ENCODE measurements around the gene NKX2-1.

The NKX2-1 gene

DNA sequence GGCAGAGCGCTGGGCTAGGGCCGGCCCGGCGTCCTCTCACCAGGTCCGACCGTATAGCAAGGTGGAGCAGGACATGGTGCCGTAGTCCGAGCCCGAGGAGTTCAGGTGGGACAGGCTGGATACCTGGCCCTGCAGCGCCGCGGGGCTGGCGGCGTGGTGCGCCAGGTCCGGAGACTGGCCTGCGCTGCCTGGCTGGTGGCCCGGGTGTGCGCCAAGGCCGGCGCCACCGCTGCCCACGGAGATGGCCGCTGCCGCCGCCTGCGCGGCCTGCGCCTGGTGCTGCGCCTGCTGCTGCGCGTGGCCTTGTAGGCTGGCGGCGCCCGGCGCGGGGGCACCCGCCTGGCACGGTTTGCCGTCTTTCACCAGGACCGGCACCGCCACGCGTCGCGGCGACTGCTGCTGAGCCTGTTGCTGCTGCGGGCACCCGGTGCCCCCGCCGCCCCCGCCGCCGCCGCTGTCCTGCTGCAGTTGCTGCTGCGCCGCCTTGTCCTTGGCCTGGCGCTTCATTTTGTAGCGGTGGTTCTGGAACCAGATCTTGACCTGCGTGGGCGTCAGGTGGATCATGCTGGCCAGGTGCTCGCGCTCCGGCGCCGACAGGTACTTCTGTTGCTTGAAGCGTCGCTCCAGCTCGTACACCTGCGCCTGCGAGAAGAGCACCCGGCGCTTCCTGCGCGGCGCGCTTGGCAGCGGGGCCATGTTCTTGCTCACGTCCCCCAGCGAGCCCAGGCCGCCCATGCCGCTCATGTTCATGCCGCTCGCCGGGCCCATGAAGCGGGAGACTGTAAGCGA lies 2.6 kb downstream of the NKX2-1 start:
- no peak for TF ChIP-seq SIN3A (IDR thresholded peaks at IDR 0.05; ENCODE audit: borderline replicate concordance, insufficient read depth, low read length)
- no peak for TF ChIP-seq POLR2AphosphoS5 (IDR thresholded peaks at IDR 0.05; ENCODE audit: low read depth, low read length)

DNA sequence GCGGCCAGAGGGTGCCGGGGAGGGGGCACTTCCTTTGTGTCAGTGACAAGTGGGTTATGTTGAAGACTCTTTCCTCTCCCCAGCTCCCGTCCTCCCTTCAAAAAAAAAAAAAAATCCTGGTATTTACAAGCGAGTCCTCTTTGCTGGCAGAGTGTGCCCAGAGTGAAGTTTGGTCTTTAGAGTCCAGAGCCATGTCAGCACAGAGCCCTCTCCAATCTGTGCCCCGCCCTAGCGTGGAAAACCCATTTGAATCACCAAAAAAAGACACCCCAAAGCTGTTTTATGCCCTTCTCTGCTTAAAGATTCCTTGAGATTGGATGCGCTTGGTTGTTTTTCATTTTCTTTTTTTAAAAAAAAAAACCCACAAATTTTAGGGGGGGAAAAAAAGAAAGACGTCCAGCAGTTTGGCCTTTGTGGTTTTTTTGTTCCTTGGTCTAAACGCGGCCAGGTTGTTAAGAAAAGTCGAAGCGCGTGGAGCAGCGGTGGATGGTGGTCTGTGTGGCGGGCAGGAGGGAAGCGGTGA lies 3.3 kb downstream of the NKX2-1 start:
- no peak for TF ChIP-seq SIN3A (IDR thresholded peaks at IDR 0.05; ENCODE audit: borderline replicate concordance, insufficient read depth, low read length)
- TF ChIP-seq TAF1 (IDR thresholded peaks at IDR 0.05; ENCODE audit: borderline replicate concordance, insufficient read depth, low read length), result no peak
- no peak for TF ChIP-seq FOXP2 (optimal IDR thresholded peaks at IDR 0.05; ENCODE audit: borderline replicate concordance, extremely low read depth, extremely low read length, insufficient read depth)
- TF ChIP-seq POLR2AphosphoS5 (IDR thresholded peaks at IDR 0.05; ENCODE audit: low read depth, low read length), result no peak
- TF ChIP-seq, protein P1, sequence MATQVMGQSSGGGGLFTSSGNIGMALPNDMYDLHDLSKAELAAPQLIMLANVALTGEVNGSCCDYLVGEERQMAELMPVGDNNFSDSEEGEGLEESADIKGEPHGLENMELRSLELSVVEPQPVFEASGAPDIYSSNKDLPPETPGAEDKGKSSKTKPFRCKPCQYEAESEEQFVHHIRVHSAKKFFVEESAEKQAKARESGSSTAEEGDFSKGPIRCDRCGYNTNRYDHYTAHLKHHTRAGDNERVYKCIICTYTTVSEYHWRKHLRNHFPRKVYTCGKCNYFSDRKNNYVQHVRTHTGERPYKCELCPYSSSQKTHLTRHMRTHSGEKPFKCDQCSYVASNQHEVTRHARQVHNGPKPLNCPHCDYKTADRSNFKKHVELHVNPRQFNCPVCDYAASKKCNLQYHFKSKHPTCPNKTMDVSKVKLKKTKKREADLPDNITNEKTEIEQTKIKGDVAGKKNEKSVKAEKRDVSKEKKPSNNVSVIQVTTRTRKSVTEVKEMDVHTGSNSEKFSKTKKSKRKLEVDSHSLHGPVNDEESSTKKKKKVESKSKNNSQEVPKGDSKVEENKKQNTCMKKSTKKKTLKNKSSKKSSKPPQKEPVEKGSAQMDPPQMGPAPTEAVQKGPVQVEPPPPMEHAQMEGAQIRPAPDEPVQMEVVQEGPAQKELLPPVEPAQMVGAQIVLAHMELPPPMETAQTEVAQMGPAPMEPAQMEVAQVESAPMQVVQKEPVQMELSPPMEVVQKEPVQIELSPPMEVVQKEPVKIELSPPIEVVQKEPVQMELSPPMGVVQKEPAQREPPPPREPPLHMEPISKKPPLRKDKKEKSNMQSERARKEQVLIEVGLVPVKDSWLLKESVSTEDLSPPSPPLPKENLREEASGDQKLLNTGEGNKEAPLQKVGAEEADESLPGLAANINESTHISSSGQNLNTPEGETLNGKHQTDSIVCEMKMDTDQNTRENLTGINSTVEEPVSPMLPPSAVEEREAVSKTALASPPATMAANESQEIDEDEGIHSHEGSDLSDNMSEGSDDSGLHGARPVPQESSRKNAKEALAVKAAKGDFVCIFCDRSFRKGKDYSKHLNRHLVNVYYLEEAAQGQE (IDR thresholded peaks at IDR 0.05; ENCODE audit: insufficient read depth in 1 of 2, low read depth in 2 of 2, low read length in 2 of 2), result no peak

DNA sequence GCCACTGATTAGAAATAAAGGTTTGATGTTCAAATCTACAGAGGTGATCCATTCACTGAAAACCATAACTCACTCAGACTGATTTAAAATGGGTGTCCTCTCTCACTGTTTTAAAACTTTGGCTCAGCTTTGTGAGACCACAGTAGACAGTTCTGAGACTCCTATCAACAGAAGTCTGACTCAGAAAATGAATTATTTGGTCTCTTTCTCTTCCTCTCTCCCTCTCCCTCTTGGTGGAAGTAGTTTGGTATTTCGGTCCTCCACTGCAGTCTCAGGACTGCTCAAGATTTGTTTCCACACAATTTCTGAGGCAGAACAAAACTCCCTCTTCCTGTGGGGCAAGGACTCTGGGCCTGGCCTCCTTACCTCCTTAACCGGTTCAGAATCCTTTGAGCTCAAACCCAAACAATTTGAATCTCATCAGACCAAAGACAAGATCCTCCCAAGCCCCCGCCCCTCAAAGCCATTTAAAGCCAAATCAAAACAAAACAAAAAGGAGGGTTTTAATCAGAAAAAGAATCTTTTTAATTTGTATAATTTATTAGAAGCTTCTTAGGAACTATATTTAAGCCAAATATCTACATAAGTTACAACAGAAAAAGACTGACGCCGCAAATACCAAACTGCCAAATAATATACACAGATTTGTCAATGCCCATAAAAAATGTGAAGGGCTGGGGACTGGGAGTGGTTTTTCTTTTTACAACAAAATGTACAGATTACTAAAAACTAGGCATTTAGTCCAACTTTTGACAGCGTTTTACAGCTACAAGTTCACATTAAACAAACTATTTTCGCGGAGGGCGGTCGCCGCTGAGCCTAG lies 3.9 kb downstream of the NKX2-1 start:
- TF ChIP-seq, protein P1 (IDR thresholded peaks at IDR 0.05; ENCODE audit: insufficient read depth in 1 of 2, low read depth in 2 of 2, low read length in 2 of 2), result no peak
- TF ChIP-seq POLR2AphosphoS5 (IDR thresholded peaks at IDR 0.05; ENCODE audit: low read depth, low read length) (no peak), SIN3A (IDR thresholded peaks at IDR 0.05; ENCODE audit: borderline replicate concordance, insufficient read depth, low read length) (no peak), FOXP2 (optimal IDR thresholded peaks at IDR 0.05; ENCODE audit: borderline replicate concordance, extremely low read depth, extremely low read length, insufficient read depth) (no peak), TAF1 (IDR thresholded peaks at IDR 0.05; ENCODE audit: borderline replicate concordance, insufficient read depth, low read length) (no peak)

- TF ChIP-seq POLR2AphosphoS5 (IDR thresholded peaks at IDR 0.05; ENCODE audit: low read depth, low read length) (no peak), SIN3A (IDR thresholded peaks at IDR 0.05; ENCODE audit: borderline replicate concordance, insufficient read depth, low read length) (no peak), FOXP2 (optimal IDR thresholded peaks at IDR 0.05; ENCODE audit: borderline replicate concordance, extremely low read depth, extremely low read length, insufficient read depth) (no peak), TAF1 (IDR thresholded peaks at IDR 0.05; ENCODE audit: borderline replicate concordance, insufficient read depth, low read length) (no peak)
- TF ChIP-seq, protein P1 (IDR thresholded peaks at IDR 0.05; ENCODE audit: insufficient read depth in 1 of 2, low read depth in 2 of 2, low read length in 2 of 2), result no peak
These were observed 4.9 kb downstream of the NKX2-1 start for GRCh38 chr14:36515105-36515593.

GRCh38 chr14:36514278-36515104 lies 5.5 kb downstream of the NKX2-1 start:
- TF ChIP-seq POLR2AphosphoS5 (IDR thresholded peaks at IDR 0.05; ENCODE audit: low read depth, low read length) (no peak), FOXP2 (optimal IDR thresholded peaks at IDR 0.05; ENCODE audit: borderline replicate concordance, extremely low read depth, extremely low read length, insufficient read depth) (no peak), SIN3A (IDR thresholded peaks at IDR 0.05; ENCODE audit: borderline replicate concordance, insufficient read depth, low read length) (no peak), TAF1 (IDR thresholded peaks at IDR 0.05; ENCODE audit: borderline replicate concordance, insufficient read depth, low read length) (no peak)
- TF ChIP-seq, protein P1 (IDR thresholded peaks at IDR 0.05; ENCODE audit: insufficient read depth in 1 of 2, low read depth in 2 of 2, low read length in 2 of 2), result no peak

Measured in PFSK-1 (cell line).